T-helper 1 cell (primary cell): Measurements from ENCODE around the gene MRPL17.

Experiments used
- DNase-seq, 5 donors: peaks; one replicate each; pipeline ENCODE4 v3.0.0-alpha.2; 2012 to 2020

The MRPL17 gene

GRCh38 chr11:6682591-6682935, 577 bp downstream of the MRPL17 start:
- no peak for DNase-seq

GRCh38 chr11:6681949-6682348, 1.2 kb downstream of the MRPL17 start:
- DNase-seq: no peak

- no peak for DNase-seq
These were observed 1.6 kb downstream of the MRPL17 start for GRCh38 chr11:6681505-6681904.

- DNase-seq: no peak
These were observed 6.1 kb downstream of the MRPL17 start for GRCh38 chr11:6677018-6677417.

- DNase-seq: no peak
These were observed 8.3 kb downstream of the MRPL17 start for GRCh38 chr11:6674862-6675261.

- DNase-seq: no peak
These were observed 8.9 kb downstream of the MRPL17 start for GRCh38 chr11:6674219-6674597.

GRCh38 chr11:6673523-6674218, 9.5 kb downstream of the MRPL17 start:
- DNase-seq: no peak

- DNase-seq: no peak
These were observed 11.1 kb downstream of the MRPL17 start for GRCh38 chr11:6671991-6672390.

- peak in 1 of 5 donors; percentile 33 for DNase-seq
These were observed 12.8 kb downstream of the MRPL17 start for GRCh38 chr11:6670202-6670830.

GRCh38 chr11:6667733-6668374, 15.3 kb downstream of the MRPL17 start:
- peak in 1 of 5 donors; percentile 50 for DNase-seq

GRCh38 chr11:6666302-6667183, 16.6 kb downstream of the MRPL17 start:
- peak in 1 of 5 donors; percentile 13 for DNase-seq

GRCh38 chr11:6664551-6664950, 18.6 kb downstream of the MRPL17 start:
- no peak for DNase-seq

- DNase-seq: no peak
These were observed 19.2 kb downstream of the MRPL17 start for GRCh38 chr11:6663794-6664469.

GRCh38 chr11:6660712-6661111, 22.4 kb downstream of the MRPL17 start:
- DNase-seq: no peak

GRCh38 chr11:6658647-6659046, 24.5 kb downstream of the MRPL17 start:
- DNase-seq: no peak

GRCh38 chr11:6657346-6657745, 25.8 kb downstream of the MRPL17 start:
- no peak for DNase-seq

GRCh38 chr11:6656936-6657335, 26.2 kb downstream of the MRPL17 start:
- DNase-seq: no peak

- no peak for DNase-seq
These were observed 26.6 kb downstream of the MRPL17 start for GRCh38 chr11:6656584-6656915.

- peak in 1 of 5 donors; percentile 38 for DNase-seq
These were observed 27.2 kb downstream of the MRPL17 start, which contains the start of gene DCHS1 for GRCh38 chr11:6655790-6656583. TSS of gene DCHS1 (minus strand) at chr11:6655809. CDS start at chr11:6641613, 14,196 bp downstream.

GRCh38 chr11:6655020-6655789, 27.9 kb downstream of the MRPL17 start:
- DNase-seq: peak in 1 of 5 donors; percentile 22
